GM12878 (cell line): ENCODE measurements around the gene TAF11L3.
"Not testable (repeated sequence)": the region's sequence is repeated elsewhere in the genome, so short reads cannot be mapped to it uniquely, and the experiment has no call there.

Experiments used
- GABPA ChIP-seq: IDR thresholded peaks from 2 replicates; pipeline ENCODE4 v1.6.1; 2014; ENCODE audit warnings: antibody characterized with exemption, low read depth, mild to moderate bottlenecking, inconsistent platforms
- HDAC6 ChIP-seq: fragments of 200-600 bp; sonication (generic); IDR thresholded peaks from one replicate; pipeline ENCODE4 v1.8.0; 2017; ENCODE audit warnings: antibody characterized with exemption; ENCODE audit not compliant: unreplicated experiment
- NFIC ChIP-seq: IDR thresholded peaks from 2 replicates; pipeline ENCODE4 v1.6.1; 2012; ENCODE audit warnings: low read depth, mild to moderate bottlenecking, inconsistent platforms, low read length, moderate library complexity
- POLR2AphosphoS5 ChIP-seq: IDR thresholded peaks from 2 replicates; pipeline ENCODE4 v1.6.1; 2011; ENCODE audit warnings: mild to moderate bottlenecking, low read length, inconsistent platforms
- ZNF207 ChIP-seq: fragments of 450-650 bp; IDR thresholded peaks from 2 replicates; pipeline ENCODE4 v1.6.1; 2014; ENCODE audit warnings: antibody characterized with exemption, mild to moderate bottlenecking, borderline replicate concordance
- TF ChIP-seq, protein P1 (sequence below): fragments of 450-650 bp; IDR thresholded peaks from 2 replicates; pipeline ENCODE4 v1.6.1; 2017; ENCODE audit warnings: antibody characterized with exemption, mild to moderate bottlenecking, moderate library complexity
- TF ChIP-seq, protein P2 (sequence below): fragments of 450-650 bp; IDR thresholded peaks from 2 replicates; pipeline ENCODE4 v1.6.1; 2017; ENCODE audit warnings: mild to moderate bottlenecking
- TF ChIP-seq, protein P3 (sequence below): IDR thresholded peaks from 2 replicates; pipeline ENCODE4 v1.6.1; 2011; ENCODE audit warnings: low read depth, low read length, improper control_type of control experiment, borderline replicate concordance
- TF ChIP-seq, protein P4 (sequence below), 3 experiments: IDR thresholded peaks in 2 of 3; conservative IDR thresholded peaks in 1 of 3; 2 replicates each; pipeline ENCODE4 v1.5.1; 2011; ENCODE audit warnings: low read depth in 3 of 3, low read length in 3 of 3, mild to moderate bottlenecking in 3 of 3, control low read depth in 2 of 3, moderate library complexity in 2 of 3, inconsistent platforms in 1 of 3, mixed read lengths in 1 of 3; ENCODE audit not compliant: control insufficient read depth in 2 of 3, insufficient read depth in 1 of 3; ENCODE audit errors: extremely low read depth in 1 of 3

GRCh38 chr5:17521501-17521900 lies 3.3 kb downstream of the TAF11L3 start, which contains the start of gene TAF11L4:
- TF ChIP-seq, protein P1, sequence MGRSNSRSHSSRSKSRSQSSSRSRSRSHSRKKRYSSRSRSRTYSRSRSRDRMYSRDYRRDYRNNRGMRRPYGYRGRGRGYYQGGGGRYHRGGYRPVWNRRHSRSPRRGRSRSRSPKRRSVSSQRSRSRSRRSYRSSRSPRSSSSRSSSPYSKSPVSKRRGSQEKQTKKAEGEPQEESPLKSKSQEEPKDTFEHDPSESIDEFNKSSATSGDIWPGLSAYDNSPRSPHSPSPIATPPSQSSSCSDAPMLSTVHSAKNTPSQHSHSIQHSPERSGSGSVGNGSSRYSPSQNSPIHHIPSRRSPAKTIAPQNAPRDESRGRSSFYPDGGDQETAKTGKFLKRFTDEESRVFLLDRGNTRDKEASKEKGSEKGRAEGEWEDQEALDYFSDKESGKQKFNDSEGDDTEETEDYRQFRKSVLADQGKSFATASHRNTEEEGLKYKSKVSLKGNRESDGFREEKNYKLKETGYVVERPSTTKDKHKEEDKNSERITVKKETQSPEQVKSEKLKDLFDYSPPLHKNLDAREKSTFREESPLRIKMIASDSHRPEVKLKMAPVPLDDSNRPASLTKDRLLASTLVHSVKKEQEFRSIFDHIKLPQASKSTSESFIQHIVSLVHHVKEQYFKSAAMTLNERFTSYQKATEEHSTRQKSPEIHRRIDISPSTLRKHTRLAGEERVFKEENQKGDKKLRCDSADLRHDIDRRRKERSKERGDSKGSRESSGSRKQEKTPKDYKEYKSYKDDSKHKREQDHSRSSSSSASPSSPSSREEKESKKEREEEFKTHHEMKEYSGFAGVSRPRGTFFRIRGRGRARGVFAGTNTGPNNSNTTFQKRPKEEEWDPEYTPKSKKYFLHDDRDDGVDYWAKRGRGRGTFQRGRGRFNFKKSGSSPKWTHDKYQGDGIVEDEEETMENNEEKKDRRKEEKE, result not testable (repeated sequence)
- not testable (repeated sequence) for TF ChIP-seq HDAC6, POLR2AphosphoS5, NFIC, ZNF207, GABPA
- TF ChIP-seq, protein P2, sequence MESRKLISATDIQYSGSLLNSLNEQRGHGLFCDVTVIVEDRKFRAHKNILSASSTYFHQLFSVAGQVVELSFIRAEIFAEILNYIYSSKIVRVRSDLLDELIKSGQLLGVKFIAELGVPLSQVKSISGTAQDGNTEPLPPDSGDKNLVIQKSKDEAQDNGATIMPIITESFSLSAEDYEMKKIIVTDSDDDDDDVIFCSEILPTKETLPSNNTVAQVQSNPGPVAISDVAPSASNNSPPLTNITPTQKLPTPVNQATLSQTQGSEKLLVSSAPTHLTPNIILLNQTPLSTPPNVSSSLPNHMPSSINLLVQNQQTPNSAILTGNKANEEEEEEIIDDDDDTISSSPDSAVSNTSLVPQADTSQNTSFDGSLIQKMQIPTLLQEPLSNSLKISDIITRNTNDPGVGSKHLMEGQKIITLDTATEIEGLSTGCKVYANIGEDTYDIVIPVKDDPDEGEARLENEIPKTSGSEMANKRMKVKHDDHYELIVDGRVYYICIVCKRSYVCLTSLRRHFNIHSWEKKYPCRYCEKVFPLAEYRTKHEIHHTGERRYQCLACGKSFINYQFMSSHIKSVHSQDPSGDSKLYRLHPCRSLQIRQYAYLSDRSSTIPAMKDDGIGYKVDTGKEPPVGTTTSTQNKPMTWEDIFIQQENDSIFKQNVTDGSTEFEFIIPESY, result not testable (repeated sequence)
- TF ChIP-seq, protein P3, sequence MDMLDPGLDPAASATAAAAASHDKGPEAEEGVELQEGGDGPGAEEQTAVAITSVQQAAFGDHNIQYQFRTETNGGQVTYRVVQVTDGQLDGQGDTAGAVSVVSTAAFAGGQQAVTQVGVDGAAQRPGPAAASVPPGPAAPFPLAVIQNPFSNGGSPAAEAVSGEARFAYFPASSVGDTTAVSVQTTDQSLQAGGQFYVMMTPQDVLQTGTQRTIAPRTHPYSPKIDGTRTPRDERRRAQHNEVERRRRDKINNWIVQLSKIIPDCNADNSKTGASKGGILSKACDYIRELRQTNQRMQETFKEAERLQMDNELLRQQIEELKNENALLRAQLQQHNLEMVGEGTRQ, result not testable (repeated sequence)
- TF ChIP-seq, protein P4, sequence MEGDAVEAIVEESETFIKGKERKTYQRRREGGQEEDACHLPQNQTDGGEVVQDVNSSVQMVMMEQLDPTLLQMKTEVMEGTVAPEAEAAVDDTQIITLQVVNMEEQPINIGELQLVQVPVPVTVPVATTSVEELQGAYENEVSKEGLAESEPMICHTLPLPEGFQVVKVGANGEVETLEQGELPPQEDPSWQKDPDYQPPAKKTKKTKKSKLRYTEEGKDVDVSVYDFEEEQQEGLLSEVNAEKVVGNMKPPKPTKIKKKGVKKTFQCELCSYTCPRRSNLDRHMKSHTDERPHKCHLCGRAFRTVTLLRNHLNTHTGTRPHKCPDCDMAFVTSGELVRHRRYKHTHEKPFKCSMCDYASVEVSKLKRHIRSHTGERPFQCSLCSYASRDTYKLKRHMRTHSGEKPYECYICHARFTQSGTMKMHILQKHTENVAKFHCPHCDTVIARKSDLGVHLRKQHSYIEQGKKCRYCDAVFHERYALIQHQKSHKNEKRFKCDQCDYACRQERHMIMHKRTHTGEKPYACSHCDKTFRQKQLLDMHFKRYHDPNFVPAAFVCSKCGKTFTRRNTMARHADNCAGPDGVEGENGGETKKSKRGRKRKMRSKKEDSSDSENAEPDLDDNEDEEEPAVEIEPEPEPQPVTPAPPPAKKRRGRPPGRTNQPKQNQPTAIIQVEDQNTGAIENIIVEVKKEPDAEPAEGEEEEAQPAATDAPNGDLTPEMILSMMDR (IDR thresholded peaks at IDR 0.05 in 2 of 3, conservative IDR thresholded peaks at IDR 0.05 in 1 of 3; ENCODE audit: control insufficient read depth in 2 of 3, extremely low read depth in 1 of 3, insufficient read depth in 1 of 3, low read depth in 3 of 3, low read length in 3 of 3), result not testable (repeated sequence)
